NCI-H2029 (cell line): ENCODE measurements around the gene ZNF705A.
A peak's percentile ranks its signal among the peaks of the same experiment; 100 is the strongest.
"Not testable (repeated sequence)": the region's sequence is repeated elsewhere in the genome, so short reads cannot be mapped to it uniquely, and the experiment has no call there.

Experiments
- DNase-seq: peaks from one replicate; lab custom pipeline; 2025; lab: John Stamatoyannopoulos, UW

ZNF705A gene

DNA sequence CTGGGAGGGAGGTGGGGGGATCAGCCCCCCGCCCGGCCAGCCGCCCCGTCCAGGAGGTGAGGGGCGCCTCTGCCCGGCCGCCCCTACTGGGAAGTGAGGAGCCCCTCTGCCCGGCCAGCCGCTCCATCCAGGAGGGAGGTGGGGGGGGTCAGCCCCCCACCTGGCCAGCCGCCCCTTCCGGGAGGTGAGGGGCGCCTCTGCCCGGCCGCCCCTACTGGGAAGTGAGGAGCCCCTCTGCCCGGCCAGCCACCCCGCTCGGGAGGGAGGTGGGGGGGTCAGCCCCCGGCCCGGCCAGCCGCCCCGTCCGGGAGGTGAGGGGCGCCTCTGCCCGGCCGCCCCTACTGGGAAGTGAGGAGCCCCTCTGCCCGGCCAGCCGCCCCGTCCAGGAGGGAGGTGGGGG, 27.4 kb downstream of the ZNF705A start:
- DNase-seq: not testable (repeated sequence)

DNA sequence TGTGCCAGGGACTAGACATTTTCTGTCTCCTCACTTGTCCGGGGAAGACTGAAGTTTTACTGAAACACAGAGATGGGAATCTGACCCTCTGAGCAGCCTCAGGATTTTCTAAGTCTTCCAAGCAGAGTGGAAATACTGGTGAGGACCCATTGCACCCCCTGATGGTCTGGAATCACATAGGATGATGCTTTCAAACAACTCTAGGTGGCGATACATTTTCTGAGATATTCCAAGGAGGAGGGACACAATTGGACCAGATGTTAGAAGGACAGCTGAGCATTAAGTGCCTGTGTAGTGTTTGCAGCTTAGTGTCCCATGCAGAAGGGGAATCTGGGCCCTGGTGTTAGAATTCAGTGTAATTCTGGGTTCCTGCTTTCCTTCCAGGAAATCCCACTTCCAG, 31.3 kb downstream of the ZNF705A start:
- not testable (repeated sequence) for DNase-seq

DNA sequence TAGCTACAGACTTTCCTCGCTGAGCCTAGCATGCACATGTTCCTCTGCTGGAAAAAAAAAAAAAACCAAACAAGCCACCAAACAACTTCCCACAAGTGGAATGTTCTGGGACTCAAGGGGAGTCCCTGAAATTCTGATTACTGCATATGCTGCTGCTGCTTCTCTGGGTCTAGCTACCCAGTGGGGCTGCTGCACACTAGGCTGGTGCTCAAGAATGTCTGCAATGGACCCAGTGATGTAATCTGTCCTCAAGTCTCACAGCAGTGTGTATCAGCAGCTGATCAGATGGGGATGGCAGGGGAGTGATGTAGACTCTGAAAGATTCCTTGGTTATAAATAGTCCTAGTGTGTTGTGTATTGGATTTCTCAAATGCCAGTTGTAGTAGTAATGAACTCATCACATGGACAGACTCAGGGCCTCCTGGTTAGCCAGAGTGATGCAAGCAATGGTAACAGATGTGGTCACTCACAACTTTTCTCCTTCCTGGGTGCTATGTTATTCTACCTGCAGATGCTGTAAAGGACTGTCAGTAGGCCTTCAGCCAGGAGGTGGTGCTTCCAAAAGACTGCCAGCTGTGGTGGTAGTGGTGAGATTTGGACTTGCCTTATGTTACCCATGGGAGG, 41.0 kb downstream of the ZNF705A start:
- DNase-seq: not testable (repeated sequence)

DNA sequence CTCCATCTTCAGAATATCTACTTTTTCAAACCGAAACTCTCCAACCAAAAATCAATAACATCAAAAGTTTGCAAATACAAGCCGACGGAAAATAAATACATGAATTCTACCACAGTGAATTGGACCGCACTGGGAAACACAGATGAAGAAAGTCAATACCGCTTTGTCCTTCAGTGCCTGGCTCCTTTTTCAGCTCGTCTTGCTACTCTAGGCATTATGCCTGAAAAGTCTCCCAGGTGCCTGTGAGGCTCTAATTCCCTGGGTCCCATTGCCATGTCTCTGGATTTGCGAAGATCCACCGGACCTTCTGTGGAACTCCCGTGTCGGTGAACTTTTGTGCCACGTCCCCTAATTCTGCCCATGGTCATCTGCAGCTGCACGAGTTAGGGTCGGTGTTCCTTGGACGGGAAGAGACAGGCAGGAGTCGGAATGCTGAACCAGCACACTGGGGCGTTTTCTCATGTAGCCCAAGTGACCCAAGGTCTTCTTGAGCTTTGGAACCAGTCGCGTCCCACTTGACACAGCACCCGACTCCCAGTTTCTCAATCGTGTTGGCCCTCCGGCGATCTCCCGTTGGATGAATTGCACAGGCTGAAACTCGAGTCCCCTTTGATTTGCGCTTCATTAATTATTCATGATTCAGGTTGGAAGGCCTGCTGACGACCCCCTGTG, 62.0 kb downstream of the ZNF705A start:
- DNase-seq: not testable (repeated sequence)

DNA sequence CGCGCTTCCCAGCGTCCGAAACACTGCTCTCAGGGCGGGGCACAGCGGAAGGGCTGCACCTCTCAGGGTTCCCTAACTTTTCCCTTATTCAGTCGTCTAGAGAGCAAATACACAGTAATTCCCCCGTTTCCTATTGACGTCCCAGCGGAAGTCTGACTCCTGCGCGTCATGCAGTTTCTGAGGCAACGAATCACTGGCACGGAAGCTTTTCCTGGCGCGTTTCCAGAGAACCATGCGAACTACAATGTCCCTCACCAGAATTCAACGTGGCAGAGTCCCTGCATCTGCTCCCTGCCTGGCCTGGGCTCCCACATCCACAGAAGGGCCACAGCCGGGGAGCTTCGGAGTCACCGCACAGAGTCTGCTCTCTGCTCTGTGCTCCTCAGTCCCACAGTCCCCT, 64.6 kb downstream of the ZNF705A start:
- peak; percentile 2 for DNase-seq

DNA sequence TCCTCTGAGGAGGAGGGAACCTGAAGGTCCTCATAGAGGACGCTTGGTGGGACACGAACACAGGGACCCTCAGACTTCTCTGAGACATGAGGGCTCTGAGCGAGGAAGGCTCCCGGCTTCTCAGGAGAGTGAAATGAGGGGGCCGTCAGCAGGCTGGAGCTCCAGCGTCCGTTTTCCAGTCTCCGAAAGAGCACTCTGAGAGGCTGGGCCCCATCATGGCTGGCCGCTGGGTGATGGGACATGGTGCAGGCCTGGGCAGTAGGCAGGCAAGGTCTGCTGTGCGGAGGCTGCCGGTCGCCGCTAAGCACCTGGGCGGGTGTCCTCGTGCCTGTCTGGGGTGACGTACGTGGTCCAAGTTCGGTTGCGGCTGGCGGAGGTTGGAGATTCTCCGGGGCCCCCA, 65.0 kb downstream of the ZNF705A start:
- DNase-seq: not testable (repeated sequence)

DNA sequence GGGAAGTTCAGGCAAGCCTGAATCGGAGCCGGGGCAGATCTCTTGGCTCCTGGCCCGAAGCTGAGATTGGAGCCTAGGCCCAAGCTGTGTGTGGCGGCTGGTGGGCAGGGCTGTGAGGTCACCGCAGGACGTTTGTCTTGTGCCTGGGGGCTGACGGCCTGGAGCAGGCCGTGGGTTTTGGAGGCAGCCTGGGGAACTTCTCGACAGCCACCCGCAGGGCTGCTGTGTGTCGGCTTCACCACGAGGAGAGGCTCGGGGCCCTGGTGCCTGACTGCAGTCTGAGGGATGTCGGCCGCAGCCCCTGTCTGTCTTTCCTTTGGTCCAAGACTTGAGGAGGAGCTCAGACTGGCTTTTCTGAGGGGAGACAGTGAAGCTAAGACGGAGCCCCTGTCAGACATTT, 65.5 kb downstream of the ZNF705A start:
- DNase-seq: not testable (repeated sequence)

DNA sequence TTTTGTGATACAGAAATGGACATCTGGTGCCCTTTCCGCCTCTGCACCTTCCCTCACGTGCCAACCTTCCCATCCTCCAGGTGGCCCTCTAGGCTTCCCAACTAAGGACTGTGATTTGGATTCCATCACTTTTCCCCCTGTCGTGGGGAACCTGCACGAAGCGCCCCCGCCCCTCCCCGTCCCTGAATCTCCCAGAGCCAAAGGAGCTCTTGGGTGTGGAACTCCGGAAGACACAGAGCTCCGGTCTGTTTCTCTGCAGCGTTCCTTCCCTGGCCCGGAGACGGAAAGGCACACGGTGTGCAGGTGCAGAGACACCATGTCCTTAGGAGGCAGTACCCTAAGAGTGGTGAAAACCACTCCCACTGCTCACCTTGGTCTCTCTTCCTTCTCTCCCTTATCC, 66.8 kb downstream of the ZNF705A start:
- DNase-seq: not testable (repeated sequence)

DNA sequence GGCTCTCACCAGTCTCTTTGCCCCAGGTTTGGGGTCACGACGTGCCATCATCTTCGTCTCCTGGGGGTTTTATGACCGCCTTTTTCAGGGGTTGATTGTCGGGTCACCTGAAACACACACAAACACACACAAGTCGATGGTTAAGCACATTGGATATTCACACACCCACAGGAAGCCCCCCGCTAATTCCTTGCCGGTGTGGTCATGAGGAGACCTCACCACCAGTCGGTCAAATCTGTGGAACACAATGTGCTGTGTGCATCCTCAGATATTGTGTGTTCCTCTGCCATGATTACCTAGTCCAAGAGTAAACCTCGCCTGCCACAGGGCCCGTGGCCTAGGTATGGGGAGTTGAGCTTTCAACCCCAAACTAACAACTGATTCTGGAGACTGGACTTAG, 68.0 kb downstream of the ZNF705A start:
- DNase-seq: not testable (repeated sequence)

DNA sequence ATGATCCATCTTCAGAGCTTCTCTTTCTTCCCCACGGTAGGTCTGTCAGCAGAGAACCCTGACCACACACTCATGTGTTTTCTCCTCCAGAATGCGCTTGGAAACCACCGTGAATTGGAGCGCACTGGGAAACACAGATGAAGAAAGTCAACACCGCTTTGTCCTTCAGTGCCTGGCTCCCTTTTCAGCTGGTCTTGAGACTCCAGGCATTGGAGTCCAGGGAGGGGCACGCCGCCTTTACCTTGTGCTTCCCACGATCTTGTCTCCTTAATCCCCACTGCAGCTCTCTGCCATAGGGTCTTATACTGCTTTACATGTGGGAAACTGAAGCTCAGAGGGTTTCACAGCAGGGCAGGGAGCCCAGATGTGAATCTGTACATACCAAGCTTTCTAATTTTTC, 69.5 kb downstream of the ZNF705A start:
- DNase-seq: no peak

DNA sequence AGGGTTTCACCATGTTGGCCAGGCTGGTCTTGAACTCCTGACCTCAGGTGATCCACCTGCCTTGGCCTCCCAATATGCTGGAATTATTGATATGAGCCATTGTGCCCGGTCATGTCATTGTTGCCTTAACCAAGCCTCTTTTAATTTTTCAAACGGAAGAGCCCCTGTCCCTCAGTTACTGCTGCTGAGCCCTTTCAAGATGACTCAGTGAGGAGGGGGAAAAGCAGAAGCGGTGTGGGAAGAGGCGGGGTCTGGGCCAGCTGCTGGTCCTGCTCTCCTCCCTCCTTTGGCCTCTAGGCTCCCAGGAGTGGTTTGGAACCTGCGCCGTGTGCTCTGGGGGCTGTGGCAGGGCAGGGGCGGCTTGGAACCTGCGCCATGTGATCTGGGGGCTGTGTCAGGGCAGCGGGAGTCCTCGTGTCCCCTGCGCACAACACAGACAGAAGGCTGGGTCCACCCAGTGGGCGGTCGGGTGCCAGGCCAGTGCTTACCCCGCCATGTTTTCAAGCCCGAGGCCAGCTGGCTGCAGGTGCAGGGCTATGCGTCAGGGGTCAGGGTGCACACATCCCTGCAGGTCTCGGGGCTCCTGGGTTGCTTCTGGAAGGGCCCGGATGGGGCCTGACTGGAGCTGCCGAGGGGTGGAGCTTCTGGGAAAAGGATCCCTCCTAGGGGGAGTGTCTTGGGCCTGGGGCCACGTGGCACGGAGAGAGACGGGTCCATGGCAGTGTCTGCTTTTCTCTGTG, 70.3 kb downstream of the ZNF705A start, which contains the start of gene FAM90A1:
TSS of gene FAM90A1 (minus strand) at position 627 of the 740 bp plus-strand sequence. CDS start 2,786 bp downstream, outside the sequence.
- DNase-seq: not testable (repeated sequence)

DNA sequence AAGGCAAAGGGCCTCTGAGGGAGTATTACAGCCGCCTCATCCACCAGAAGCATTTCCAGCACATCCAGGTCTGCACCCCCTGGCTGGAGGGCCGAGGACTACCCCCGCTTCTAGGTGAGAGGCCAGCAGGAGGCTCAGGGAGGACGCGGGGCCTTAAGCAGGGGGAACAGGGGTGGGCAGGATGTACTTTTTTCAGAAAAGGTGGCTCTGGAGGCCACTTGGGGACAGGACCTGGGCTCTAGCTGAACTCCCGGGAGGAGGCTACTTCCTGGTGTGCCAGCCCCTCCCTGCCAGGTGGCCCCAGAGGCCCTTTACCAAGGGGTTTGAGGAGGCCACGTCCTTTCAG, 70.9 kb downstream of the ZNF705A start:
- DNase-seq: not testable (repeated sequence)

DNA sequence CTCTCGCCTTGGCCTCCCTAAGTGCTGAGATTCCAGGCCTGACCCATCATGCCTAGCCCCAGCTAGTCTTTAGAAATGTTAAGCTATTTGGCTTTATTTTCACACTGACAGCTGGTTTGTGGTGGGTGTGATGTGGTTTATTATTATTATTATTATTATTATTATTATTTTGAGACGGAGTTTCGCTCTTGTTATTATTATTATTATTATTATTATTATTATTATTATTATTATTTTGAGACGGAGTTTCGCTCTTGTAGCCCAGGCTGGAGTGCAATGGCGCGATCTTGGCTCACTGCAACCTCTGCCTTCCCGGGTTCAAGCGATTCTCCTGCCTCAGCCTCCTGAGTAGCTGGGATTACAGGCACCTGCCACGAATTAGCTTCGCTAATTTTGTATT, 71.8 kb downstream of the ZNF705A start:
- not testable (repeated sequence) for DNase-seq

DNA sequence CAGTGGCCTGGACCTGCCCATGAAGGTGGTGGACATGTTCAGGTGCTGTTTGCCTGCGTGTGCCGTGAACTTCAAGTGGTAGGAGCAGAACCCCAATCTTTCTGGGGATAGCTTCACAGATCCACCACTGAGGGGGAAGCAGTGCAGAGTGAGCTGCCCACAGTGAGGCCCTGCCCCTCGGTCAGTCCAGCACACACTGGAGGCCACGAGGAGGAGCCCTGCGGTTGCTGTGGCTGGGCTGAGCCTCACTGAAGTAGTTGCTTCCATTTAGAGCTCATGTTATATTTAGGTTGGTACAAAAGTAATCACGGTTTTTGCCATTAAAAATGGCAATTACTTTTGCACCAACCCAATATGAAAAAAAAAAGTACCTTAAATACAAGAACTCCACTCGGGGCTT, 72.7 kb downstream of the ZNF705A start:
- not testable (repeated sequence) for DNase-seq
